Upper lobe of left lung (tissue), 6 donors: Measurements from ENCODE around the gene XDH. TPM values are rescaled to one million over a fixed set of nuclear protein-coding genes. Genes with fewer than 3 reads are reported as not detected.

ENCODE experiments used
- ATAC-seq, 2 donors: fragments of 200-7000 bp; cut with Tn5 transposase; one replicate each; pipeline ENCODE4 v1.9.1; 2022; ENCODE audit warnings: mild to moderate bottlenecking in 2 of 2, moderate library complexity in 2 of 2; ENCODE audit not compliant: low FRiP score in 2 of 2
- DNase-seq, 2 donors: peaks; one replicate each; pipeline ENCODE4 v3.0.0-alpha.2; 2019 to 2020
- H3K27ac ChIP-seq, 4 donors: fragments of 200-600 bp; sonication (generic); one replicate each; pipeline ENCODE4 v1.5.1; 2016 to 2019
- H3K27me3 ChIP-seq, 4 donors: fragments of 200-600 bp; sonication (generic); one replicate each; pipeline ENCODE4 v1.5.1; 2017 to 2019
- H3K36me3 ChIP-seq, 4 donors: fragments of 200-600 bp; sonication (generic); one replicate each; pipeline ENCODE4 v1.5.1; 2016 to 2019
- H3K4me1 ChIP-seq, 4 donors: fragments of 200-600 bp; sonication (generic); one replicate each; pipeline ENCODE4 v1.5.1; 2018 to 2019
- H3K4me3 ChIP-seq, 4 donors: fragments of 200-600 bp; sonication (generic); one replicate each; pipeline ENCODE4 v1.5.1; 2017 to 2019; ENCODE audit warnings: mild to moderate bottlenecking in 2 of 4, moderate library complexity in 1 of 4
- H3K9me3 ChIP-seq, 4 donors: fragments of 200-600 bp; sonication (generic); one replicate each; pipeline ENCODE4 v1.5.1; 2018 to 2019
- CTCF ChIP-seq, 6 experiments: fragments of 450-650 bp in 4 of 6; fragments of 200-600 bp in 2 of 6; sonication (generic) in 2 of 6; IDR thresholded peaks; one replicate each; pipeline ENCODE4 v1.5.1; 2016 to 2019; ENCODE audit warnings: antibody characterized with exemption in 6 of 6
- EP300 ChIP-seq, 4 donors: sonication (generic); formaldehyde crosslinking; IDR thresholded peaks; one replicate each; pipeline ENCODE4 v1.5.1; 2017; ENCODE audit warnings: antibody characterized with exemption in 4 of 4, control low read depth in 2 of 4
- POLR2A ChIP-seq, 4 donors: fragments of 450-650 bp; IDR thresholded peaks; one replicate each; pipeline ENCODE4 v1.5.1; 2016 to 2017; ENCODE audit warnings: antibody characterized with exemption in 4 of 4, mild to moderate bottlenecking in 2 of 4
- POLR2AphosphoS5 ChIP-seq, 2 donors: sonication (generic); formaldehyde crosslinking; IDR thresholded peaks; one replicate each; pipeline ENCODE4 v1.5.1; 2017; ENCODE audit warnings: antibody characterized with exemption in 2 of 2
- WGBS, 2 donors: methylation state at CpG; one replicate each; pipeline ENCODE4 v1.1.5; 2017 to 2018; 5-methylcytosine and 5-hydroxymethylcytosine counted together
- total RNA-seq, 6 donors: library from RNA; depleted of rRNA in 4 of 6; stranded (reverse); fragments of >200 nt in 4 of 6; gene quantifications; one replicate each; pipeline versions ENCODE4 v1.1.0 to v1.2.1, GENCODE V29; 2016 to 2021
- donor health status: DM: no; HTN: no; CAD: no; lungs with moderate emphysema.
- donor health status: DM: no; HTN: yes; CAD: no; lungs with severe emphysema.

XDH gene
- total RNA-seq, 6 donors from 2014 or later, result 0.30 to 2.9 (median 0.67) TPM; not detected in 1

DNA sequence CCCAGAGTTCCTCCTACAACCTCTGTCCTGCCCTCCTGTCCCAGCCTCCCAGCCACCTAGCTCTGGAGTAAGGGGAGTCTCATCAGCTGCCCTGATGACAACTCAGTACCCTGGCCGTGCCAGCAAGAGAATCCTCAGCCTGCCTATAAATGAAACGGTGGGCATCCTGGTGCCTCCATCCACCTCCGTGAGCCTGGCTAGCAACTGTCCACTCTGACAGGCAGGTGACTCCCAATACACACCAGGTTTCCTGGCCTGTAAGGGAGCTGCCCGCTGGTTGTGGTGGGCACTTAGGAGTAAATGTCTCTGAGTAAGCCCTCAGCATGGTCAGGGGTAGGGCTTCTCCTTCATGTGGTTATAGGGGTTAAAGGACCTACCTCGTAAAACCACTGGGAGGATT, 81.5 kb downstream of the XDH start:
- Histone ChIP-seq H3K4me3 (no peak overlapping the region), H3K4me1 (peaks cover 4 to 7% (median 5%) of the 10 kb centered on the region in 4 donors), H3K36me3 (no peaks in the 10 kb centered on the region), H3K9me3 (no peaks in the 10 kb centered on the region), H3K27ac (no peak overlapping the region), H3K27me3 (no peaks in the 10 kb centered on the region)
- ATAC-seq (no peak), DNase-seq (no peak)
- 90 to 92% methylated on average over 5 of the region's 5 CpGs for WGBS, 2 donors
- TF ChIP-seq CTCF (IDR thresholded peaks at IDR 0.05) (no peak), POLR2AphosphoS5 (IDR thresholded peaks at IDR 0.05) (no peak), EP300 (IDR thresholded peaks at IDR 0.05) (no peak), POLR2A (IDR thresholded peaks at IDR 0.05) (no peak)

GRCh38 chr2:31332521-31332920, 82.0 kb downstream of the XDH start:
- DNase-seq, result no peak
- peaks cover 4 to 8% (median 5%) of the 10 kb centered on the region in 4 donors for H3K4me1 ChIP-seq
- H3K27ac ChIP-seq, result no peak overlapping the region
- H3K36me3 ChIP-seq, result no peaks in the 10 kb centered on the region
- no peak overlapping the region for H3K4me3 ChIP-seq
- H3K27me3 ChIP-seq, result no peaks in the 10 kb centered on the region
- ATAC-seq, result no peak
- H3K9me3 ChIP-seq, result no peaks in the 10 kb centered on the region
- WGBS, 2 donors, result 76 to 84% methylated on average over 2 to 5 of the region's 5 CpGs
- TF ChIP-seq EP300 (IDR thresholded peaks at IDR 0.05) (no peak), POLR2A (IDR thresholded peaks at IDR 0.05) (no peak), POLR2AphosphoS5 (IDR thresholded peaks at IDR 0.05) (no peak), CTCF (IDR thresholded peaks at IDR 0.05) (no peak)

DNA sequence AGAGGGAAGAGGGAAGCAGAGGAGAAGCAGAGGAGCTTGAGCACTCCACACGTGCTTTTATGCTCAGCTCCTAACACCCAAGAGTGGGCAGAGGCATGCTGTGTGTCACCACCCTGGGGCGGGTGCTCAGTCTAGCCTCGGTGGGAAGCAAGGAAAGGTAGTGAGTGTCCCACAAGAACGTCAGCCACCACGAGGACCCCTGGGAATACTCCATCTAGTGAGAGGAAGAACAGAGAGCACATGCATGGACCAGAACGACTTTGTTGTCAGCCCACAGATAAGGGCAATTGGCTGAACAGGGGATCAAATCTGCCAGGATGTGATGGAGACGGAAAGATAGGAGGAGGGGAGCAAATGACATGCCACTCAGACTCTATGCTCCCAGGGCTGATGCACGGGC, 83.4 kb downstream of the XDH start:
- 71 to 77% methylated on average over 8 of the region's 8 CpGs for WGBS, 2 donors
- Histone ChIP-seq H3K4me1 (peaks cover 4 to 8% (median 5%) of the 10 kb centered on the region in 4 donors), H3K27ac (no peak overlapping the region), H3K9me3 (no peaks in the 10 kb centered on the region), H3K4me3 (no peak overlapping the region), H3K36me3 (no peaks in the 10 kb centered on the region), H3K27me3 (no peaks in the 10 kb centered on the region)
- no peak for TF ChIP-seq POLR2A (IDR thresholded peaks at IDR 0.05)
- TF ChIP-seq POLR2AphosphoS5 (IDR thresholded peaks at IDR 0.05), result no peak
- TF ChIP-seq CTCF (IDR thresholded peaks at IDR 0.05), result no peak
- no peak for TF ChIP-seq EP300 (IDR thresholded peaks at IDR 0.05)
- no peak for ATAC-seq
- DNase-seq, result no peak

GRCh38 chr2:31329081-31329625, 85.4 kb downstream of the XDH start:
- TF ChIP-seq POLR2AphosphoS5 (IDR thresholded peaks at IDR 0.05) (peak in 1 of 2 donors; percentile 63), EP300 (IDR thresholded peaks at IDR 0.05) (no peak), CTCF (IDR thresholded peaks at IDR 0.05) (no peak), POLR2A (IDR thresholded peaks at IDR 0.05) (no peak)
- WGBS, 2 donors, result 50 to 56% methylated on average over 1 to 2 of the region's 2 CpGs
- H3K4me3 ChIP-seq, result no peak overlapping the region
- no peaks in the 10 kb centered on the region for H3K27me3 ChIP-seq
- no peak for DNase-seq
- peaks cover 4 to 16% (median 11%) of the 10 kb centered on the region in 4 donors for H3K4me1 ChIP-seq
- no peaks in the 10 kb centered on the region for H3K36me3 ChIP-seq
- ATAC-seq, result no peak
- H3K9me3 ChIP-seq, result no peaks in the 10 kb centered on the region
- H3K27ac ChIP-seq, result peak overlapping the region in 1 of 4 donors; percentile 32

GRCh38 chr2:31328026-31328425, 86.5 kb downstream of the XDH start:
- ATAC-seq, result peak in 1 of 2 donors; percentile 29
- Histone ChIP-seq H3K4me3 (no peak overlapping the region), H3K9me3 (no peaks in the 10 kb centered on the region), H3K27me3 (no peaks in the 10 kb centered on the region), H3K4me1 (peaks cover 4 to 23% (median 15%) of the 10 kb centered on the region in 4 donors), H3K36me3 (no peaks in the 10 kb centered on the region), H3K27ac (no peak overlapping the region)
- DNase-seq, result no peak
- TF ChIP-seq POLR2AphosphoS5 (IDR thresholded peaks at IDR 0.05), result no peak
- no peak for TF ChIP-seq EP300 (IDR thresholded peaks at IDR 0.05)
- TF ChIP-seq CTCF (IDR thresholded peaks at IDR 0.05), result no peak
- no peak for TF ChIP-seq POLR2A (IDR thresholded peaks at IDR 0.05)
